PFSK-1 (cell line): ENCODE measurements around the gene CHRM3.

ENCODE experiments used
- POLR2AphosphoS5 ChIP-seq: IDR thresholded peaks from 2 replicates; pipeline ENCODE4 v1.6.1; 2012; ENCODE audit warnings: low read depth, mild to moderate bottlenecking, control low read depth, low read length, moderate library complexity
- REST ChIP-seq, 2 experiments: IDR thresholded peaks; 2 replicates each; pipeline versions ENCODE4 v1.6.1 to v1.8.0; 2011 to 2012; ENCODE audit warnings: low read depth in 2 of 2, low read length in 2 of 2, control low read depth in 1 of 2, inconsistent platforms in 1 of 2, mild to moderate bottlenecking in 1 of 2, moderate library complexity in 1 of 2; ENCODE audit not compliant: insufficient read depth in 1 of 2
- SIN3A ChIP-seq: IDR thresholded peaks from 2 replicates; pipeline ENCODE4 v1.6.1; 2012; ENCODE audit warnings: mild to moderate bottlenecking, low read length, moderate library complexity, borderline replicate concordance; ENCODE audit not compliant: insufficient read depth
- TAF1 ChIP-seq: IDR thresholded peaks from 2 replicates; pipeline ENCODE4 v1.6.1; 2012; ENCODE audit warnings: low read length, control low read depth, borderline replicate concordance; ENCODE audit not compliant: insufficient read depth

- TF ChIP-seq POLR2AphosphoS5 (no peak), REST (IDR thresholded peaks at IDR 0.05; ENCODE audit: insufficient read depth in 1 of 2, low read depth in 2 of 2, low read length in 2 of 2) (no peak), SIN3A (no peak), TAF1 (no peak)
These were observed 25.0 kb upstream of the CHRM3 start for GRCh38 chr1:239361403-239361802.
